ENCODE results near the gene MALAT1. TPM values are rescaled to one million over a fixed set of nuclear protein-coding genes. Genes with fewer than 3 reads are reported as not detected.

Gene MALAT1
- total RNA-seq, 4 donors from 2014 or later, result 2,194 to 20,520 (median 8,164) TPM

- peaks cover 0 to 68% of the 10 kb centered on the region in 2 donors for H3K36me3 ChIP-seq
- no peak for TF ChIP-seq POLR2A (IDR thresholded peaks at IDR 0.05)
- H3K27me3 ChIP-seq, result no peaks in the 10 kb centered on the region
- WGBS, 2 donors (ENCODE audit: low coverage in 1 of 2), result 40 to 94% methylated on average over 1 to 3 of the region's 3 CpGs
- no peaks in the 10 kb centered on the region for H3K9me3 ChIP-seq
- H3K27ac ChIP-seq, result peak overlapping the region in 2 of 4 donors; percentile 24 to 32
- no peak for ATAC-seq
- H3K4me1 ChIP-seq, result peaks cover 0 to 61% (median 25%) of the 10 kb centered on the region in 3 donors
- no peak overlapping the region for H3K4me3 ChIP-seq
Observed at GRCh38 chr11:65542738-65543390, 44.0 kb downstream of the MALAT1 start.

DNA sequence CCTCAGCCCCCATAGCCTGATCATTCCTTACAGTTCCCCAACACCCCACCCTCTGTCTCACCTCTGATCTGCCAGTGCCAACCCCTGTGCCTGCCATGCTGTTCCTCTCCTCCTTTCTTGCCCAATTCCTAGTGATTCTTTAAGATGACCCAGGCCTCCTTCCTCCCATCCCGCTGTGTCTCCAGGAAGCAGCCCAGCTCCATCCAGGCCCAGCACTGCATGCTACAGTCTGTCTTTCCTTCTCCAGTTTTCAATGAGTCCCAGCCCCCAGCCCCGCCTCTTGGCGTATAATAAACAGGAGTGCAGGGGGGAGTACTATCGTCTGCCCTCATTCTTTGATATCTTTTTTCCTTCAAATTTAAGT is 47.0 kb downstream of the MALAT1 start:
- ATAC-seq, result no peak
- TF ChIP-seq EP300 (IDR thresholded peaks at IDR 0.05) (no peak), POLR2A (IDR thresholded peaks at IDR 0.05) (no peak), POLR2AphosphoS5 (IDR thresholded peaks at IDR 0.05) (no peak)
- TF ChIP-seq, protein P1, sequence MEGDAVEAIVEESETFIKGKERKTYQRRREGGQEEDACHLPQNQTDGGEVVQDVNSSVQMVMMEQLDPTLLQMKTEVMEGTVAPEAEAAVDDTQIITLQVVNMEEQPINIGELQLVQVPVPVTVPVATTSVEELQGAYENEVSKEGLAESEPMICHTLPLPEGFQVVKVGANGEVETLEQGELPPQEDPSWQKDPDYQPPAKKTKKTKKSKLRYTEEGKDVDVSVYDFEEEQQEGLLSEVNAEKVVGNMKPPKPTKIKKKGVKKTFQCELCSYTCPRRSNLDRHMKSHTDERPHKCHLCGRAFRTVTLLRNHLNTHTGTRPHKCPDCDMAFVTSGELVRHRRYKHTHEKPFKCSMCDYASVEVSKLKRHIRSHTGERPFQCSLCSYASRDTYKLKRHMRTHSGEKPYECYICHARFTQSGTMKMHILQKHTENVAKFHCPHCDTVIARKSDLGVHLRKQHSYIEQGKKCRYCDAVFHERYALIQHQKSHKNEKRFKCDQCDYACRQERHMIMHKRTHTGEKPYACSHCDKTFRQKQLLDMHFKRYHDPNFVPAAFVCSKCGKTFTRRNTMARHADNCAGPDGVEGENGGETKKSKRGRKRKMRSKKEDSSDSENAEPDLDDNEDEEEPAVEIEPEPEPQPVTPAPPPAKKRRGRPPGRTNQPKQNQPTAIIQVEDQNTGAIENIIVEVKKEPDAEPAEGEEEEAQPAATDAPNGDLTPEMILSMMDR (IDR thresholded peaks at IDR 0.05), result no peak
- Histone ChIP-seq H3K9me3 (no peaks in the 10 kb centered on the region), H3K4me3 (no peak overlapping the region), H3K27ac (peak overlapping the region in 3 of 4 donors; percentile 65 to 72 (median 69)), H3K36me3 (peaks cover 0 to 79% of the 10 kb centered on the region in 2 donors), H3K4me1 (peaks cover 0 to 34% (median 11%) of the 10 kb centered on the region in 3 donors), H3K27me3 (no peaks in the 10 kb centered on the region)
- 40 to 78% methylated on average over 1 to 4 of the region's 4 CpGs for WGBS, 2 donors (ENCODE audit: low coverage in 1 of 2)

DNA sequence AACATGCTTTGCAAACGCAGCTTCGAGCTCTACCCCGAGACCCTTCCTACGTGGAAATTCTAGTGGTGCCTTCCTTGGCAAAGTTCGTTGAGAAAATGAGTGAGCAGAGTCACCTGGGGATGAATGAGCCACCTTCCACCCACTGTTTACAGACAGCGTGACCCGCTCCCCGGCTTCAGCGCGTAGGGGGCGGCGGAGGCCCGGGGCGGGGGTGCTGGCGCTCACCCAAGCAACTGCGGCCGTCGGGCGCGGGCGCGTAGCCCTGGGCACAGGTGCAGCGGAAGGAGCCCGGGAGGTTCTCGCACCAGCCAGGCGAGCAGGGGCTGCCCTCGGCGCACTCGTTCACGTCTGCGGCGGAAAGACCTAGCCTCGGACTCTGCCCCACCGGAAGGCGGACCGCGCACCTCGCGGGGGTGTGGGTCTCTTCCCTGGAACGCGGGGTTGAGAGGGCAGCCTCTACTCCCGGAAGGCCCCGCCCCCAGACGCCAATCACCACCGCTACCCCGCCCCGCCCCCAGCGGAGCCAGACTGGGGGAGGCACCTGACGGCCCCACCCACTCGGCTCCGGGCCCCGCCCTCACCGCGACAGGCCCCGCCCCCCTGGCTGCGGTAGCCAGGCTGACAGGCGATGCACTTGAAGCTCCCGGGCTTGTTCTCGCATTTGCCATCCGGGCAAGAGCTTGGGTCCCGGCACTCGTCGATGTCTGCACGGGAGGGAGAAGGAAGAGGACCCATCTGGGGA is 47.5 kb downstream of the MALAT1 start:
- no peak for TF ChIP-seq POLR2A (IDR thresholded peaks at IDR 0.05)
- TF ChIP-seq, protein P1 (IDR thresholded peaks at IDR 0.05), result no peak
- TF ChIP-seq POLR2AphosphoS5 (IDR thresholded peaks at IDR 0.05), result no peak
- TF ChIP-seq EP300 (IDR thresholded peaks at IDR 0.05), result no peak
- 41 to 61% methylated on average over 9 to 20 of the region's 64 CpGs for WGBS, 2 donors (ENCODE audit: low coverage in 1 of 2)
- Histone ChIP-seq H3K4me1 (peaks cover 0 to 29% (median 6%) of the 10 kb centered on the region in 3 donors), H3K27ac (peak overlapping the region in 3 of 4 donors; percentile 65 to 72 (median 69)), H3K27me3 (no peaks in the 10 kb centered on the region), H3K9me3 (no peaks in the 10 kb centered on the region), H3K36me3 (peaks cover 0 to 84% of the 10 kb centered on the region in 2 donors), H3K4me3 (peak overlapping the region in 1 of 2 donors; percentile 30)
- ATAC-seq, result peak; percentile 68

GRCh38 chr11:65547446-65548125 is 48.7 kb downstream of the MALAT1 start:
- Histone ChIP-seq H3K27ac (peak overlapping the region in 2 of 4 donors; percentile 21 to 72), H3K4me3 (no peak overlapping the region), H3K9me3 (no peaks in the 10 kb centered on the region), H3K36me3 (peaks cover 0 to 96% of the 10 kb centered on the region in 2 donors), H3K27me3 (no peaks in the 10 kb centered on the region), H3K4me1 (peaks cover 0 to 30% (median 0%) of the 10 kb centered on the region in 3 donors)
- 60% methylated on average over 2 of the region's 52 CpGs; no CpG with 5 or more reads in 1 of the 2 donors for WGBS, 2 donors (ENCODE audit: low coverage in 1 of 2)
- no peak for ATAC-seq
- TF ChIP-seq POLR2A (IDR thresholded peaks at IDR 0.05), result no peak
- TF ChIP-seq, protein P1 (IDR thresholded peaks at IDR 0.05), result no peak
- no peak for TF ChIP-seq POLR2AphosphoS5 (IDR thresholded peaks at IDR 0.05)
- no peak for TF ChIP-seq EP300 (IDR thresholded peaks at IDR 0.05)

DNA sequence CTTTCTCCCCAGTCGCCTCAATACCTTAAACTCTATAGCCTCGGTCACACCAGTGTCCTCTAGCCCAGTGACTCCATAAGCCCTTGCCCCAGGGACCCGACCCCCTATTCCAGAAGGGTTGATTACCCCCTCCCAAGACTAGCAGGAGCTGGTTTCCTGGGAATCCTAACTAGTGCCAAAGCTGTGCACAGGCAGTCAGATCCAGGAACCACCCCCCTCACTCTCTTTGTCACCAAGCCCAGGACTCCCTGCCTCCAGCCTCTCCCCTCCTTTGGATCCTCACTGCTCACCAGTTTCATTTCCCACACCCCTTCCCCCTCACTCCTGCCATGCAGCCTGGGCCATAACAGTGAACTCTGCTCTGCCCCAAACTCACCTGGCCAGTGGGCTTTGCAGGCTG is 49.5 kb downstream of the MALAT1 start:
- H3K27ac ChIP-seq, result peak overlapping the region in 1 of 4 donors; percentile 20
- H3K9me3 ChIP-seq, result no peaks in the 10 kb centered on the region
- no peaks in the 10 kb centered on the region for H3K27me3 ChIP-seq
- H3K4me1 ChIP-seq, result peaks cover 0 to 38% (median 1%) of the 10 kb centered on the region in 3 donors
- ATAC-seq, result no peak
- H3K36me3 ChIP-seq, result peaks cover 0 to 98% of the 10 kb centered on the region in 2 donors
- TF ChIP-seq, protein P1 (IDR thresholded peaks at IDR 0.05), result no peak
- TF ChIP-seq EP300 (IDR thresholded peaks at IDR 0.05) (no peak), POLR2AphosphoS5 (IDR thresholded peaks at IDR 0.05) (no peak), POLR2A (IDR thresholded peaks at IDR 0.05) (no peak)
- no peak overlapping the region for H3K4me3 ChIP-seq
- 79 to 100% methylated on average over 2 to 3 of the region's 3 CpGs for WGBS, 2 donors (ENCODE audit: low coverage in 1 of 2)
